Mesothelial cell of epicardium (in vitro differentiated cells): Measurements from ENCODE around the gene ARL3. TPM values are rescaled to one million over a fixed set of nuclear protein-coding genes. Genes with fewer than 3 reads are reported as not detected.

ENCODE experiments used
- DNase-seq, 2 experiments: peaks; one replicate each; pipeline ENCODE4 v3.0.0; 2021; ENCODE audit warnings: low spot score in 2 of 2; ENCODE audit not compliant: unreplicated experiment in 2 of 2
- H3K27ac Mint-ChIP-seq: 2 replicates; pipeline ENCODE4 v1.8.0; 2021; ENCODE audit warnings: mixed read lengths
- H3K27me3 Mint-ChIP-seq: 2 replicates; pipeline ENCODE4 v1.8.0; 2021; ENCODE audit warnings: low read depth, mixed read lengths
- H3K36me3 Mint-ChIP-seq: 2 replicates; pipeline ENCODE4 v1.8.0; 2021; ENCODE audit warnings: mixed read lengths
- H3K4me1 Mint-ChIP-seq: 2 replicates; pipeline ENCODE4 v1.8.0; 2021; ENCODE audit warnings: mixed read lengths
- H3K4me3 Mint-ChIP-seq: 2 replicates; pipeline ENCODE4 v1.8.0; 2021; ENCODE audit warnings: mild to moderate bottlenecking, moderate library complexity, mixed read lengths
- H3K9me3 Mint-ChIP-seq: 2 replicates; pipeline ENCODE4 v1.8.0; 2021; ENCODE audit warnings: mixed read lengths
- total RNA-seq: library from RNA; stranded (reverse); gene quantifications from 3 replicates; pipeline ENCODE4 v1.2.1, GENCODE V29; 2021
- TF ChIP-seq, protein P1 (sequence below): fragments of 200-600 bp; sonication (generic); IDR thresholded peaks from one replicate; pipeline ENCODE4 v1.5.0; 2021; ENCODE audit warnings: antibody characterized with exemption; ENCODE audit not compliant: unreplicated experiment

ARL3 gene
- total RNA-seq, 1 donor from 2014 or later = 13.9 TPM

DNA sequence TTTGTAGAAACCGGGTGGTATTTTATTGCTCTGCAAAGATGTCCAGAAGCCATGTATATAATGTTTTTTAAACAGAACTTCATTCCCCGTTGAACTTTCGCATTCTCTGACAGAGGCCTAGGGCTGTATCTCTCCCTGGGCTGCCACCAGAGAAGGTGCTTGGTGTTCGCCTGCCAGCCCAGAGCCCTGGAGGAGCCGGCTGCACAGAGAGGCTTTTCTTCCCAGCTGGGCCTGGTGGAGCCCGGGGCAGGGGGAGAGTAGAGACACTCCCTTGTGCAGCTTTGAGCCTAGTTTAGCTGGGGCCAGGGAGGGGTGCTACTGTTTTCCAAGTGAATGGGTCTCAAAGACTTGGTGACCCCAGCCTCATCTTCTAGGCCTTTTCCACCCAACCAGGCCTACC lies 83.5 kb downstream of the ARL3 start:
- H3K4me3 Mint-ChIP-seq = no peak overlapping the region
- peak overlapping the region; percentile 100 for H3K27ac Mint-ChIP-seq
- TF ChIP-seq, protein P1, sequence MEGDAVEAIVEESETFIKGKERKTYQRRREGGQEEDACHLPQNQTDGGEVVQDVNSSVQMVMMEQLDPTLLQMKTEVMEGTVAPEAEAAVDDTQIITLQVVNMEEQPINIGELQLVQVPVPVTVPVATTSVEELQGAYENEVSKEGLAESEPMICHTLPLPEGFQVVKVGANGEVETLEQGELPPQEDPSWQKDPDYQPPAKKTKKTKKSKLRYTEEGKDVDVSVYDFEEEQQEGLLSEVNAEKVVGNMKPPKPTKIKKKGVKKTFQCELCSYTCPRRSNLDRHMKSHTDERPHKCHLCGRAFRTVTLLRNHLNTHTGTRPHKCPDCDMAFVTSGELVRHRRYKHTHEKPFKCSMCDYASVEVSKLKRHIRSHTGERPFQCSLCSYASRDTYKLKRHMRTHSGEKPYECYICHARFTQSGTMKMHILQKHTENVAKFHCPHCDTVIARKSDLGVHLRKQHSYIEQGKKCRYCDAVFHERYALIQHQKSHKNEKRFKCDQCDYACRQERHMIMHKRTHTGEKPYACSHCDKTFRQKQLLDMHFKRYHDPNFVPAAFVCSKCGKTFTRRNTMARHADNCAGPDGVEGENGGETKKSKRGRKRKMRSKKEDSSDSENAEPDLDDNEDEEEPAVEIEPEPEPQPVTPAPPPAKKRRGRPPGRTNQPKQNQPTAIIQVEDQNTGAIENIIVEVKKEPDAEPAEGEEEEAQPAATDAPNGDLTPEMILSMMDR = no peak
- H3K27me3 Mint-ChIP-seq = no peaks in the 10 kb centered on the region
- no peak for DNase-seq
- no peaks in the 10 kb centered on the region for H3K9me3 Mint-ChIP-seq
- peaks cover 81% of the 10 kb centered on the region for H3K4me1 Mint-ChIP-seq
- H3K36me3 Mint-ChIP-seq = peaks cover 5% of the 10 kb centered on the region

DNA sequence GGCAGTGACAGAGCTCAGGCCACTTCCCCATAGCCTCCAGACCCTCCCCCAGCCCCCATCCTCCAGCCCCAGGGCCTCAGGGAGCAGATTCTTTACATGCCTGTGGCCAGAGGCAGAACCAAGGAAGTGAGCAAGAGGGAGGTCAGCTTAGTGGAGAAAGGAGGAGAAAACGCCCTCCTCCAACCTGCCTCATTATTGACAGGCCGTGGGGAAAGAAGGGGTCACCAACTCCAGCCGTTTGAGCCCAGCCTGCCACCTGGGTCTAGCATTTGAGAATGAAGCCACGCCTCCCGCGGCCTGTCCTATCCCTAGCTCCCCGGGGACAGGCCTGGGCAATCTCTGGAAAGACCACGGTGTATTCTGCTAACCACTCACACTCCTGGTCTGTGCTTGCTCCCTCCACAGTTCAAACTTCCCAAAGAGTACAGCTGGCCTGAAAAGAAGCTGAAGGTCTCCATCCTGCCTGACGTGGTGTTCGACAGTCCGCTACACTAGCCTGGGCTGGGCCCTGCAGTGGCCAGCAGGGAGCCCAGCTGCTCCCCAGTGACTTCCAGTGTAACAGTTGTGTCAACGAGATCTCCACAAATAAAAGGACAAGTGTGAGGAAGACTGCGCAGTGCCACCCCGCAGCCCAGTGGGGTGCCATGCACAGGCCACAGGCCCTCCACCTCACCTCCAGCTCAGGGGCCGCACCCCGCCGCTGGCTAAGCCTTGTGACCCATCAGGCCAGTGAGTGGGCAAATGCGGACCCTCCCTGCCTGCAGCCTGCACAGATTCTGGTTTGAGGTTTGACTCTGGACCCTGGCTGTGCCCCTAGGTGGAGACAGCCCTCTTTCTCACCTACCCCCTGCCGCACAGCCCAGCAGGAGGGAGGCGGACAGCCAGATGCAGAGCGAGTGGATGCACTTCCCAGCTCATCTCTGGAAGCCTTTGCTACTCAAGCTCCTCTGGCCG lies 84.3 kb downstream of the ARL3 start:
- Mint-ChIP-seq H3K4me3 (no peak overlapping the region), H3K4me1 (peaks cover 79% of the 10 kb centered on the region), H3K27ac (peak overlapping the region; percentile 100), H3K27me3 (no peaks in the 10 kb centered on the region), H3K36me3 (peaks cover 5% of the 10 kb centered on the region), H3K9me3 (no peaks in the 10 kb centered on the region)
- no peak for DNase-seq
- TF ChIP-seq, protein P1 = no peak

DNA sequence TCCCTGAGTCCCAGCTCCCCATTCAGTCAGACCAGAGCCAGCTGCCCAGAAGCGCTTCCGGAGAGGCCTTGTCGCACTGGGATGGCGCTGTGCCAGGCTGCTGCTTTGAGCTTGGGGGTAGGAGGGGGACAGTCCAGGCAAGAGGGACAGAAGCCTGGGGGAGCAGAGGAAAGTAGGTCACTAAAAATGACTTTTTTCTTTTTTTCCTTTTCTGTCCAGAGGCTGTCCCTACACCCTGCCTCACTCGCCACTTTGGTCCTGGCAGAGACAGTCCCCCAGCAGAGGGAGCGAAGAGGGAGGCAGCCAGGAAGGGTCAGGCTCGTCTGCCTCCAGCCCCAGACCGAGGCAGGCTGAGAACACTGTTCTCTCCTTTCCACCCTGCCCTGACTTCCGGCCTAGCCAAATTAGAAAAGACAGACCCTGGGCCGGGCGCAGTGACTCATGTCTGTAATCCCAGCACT lies 85.7 kb downstream of the ARL3 start:
- Mint-ChIP-seq H3K4me3 (no peak overlapping the region), H3K27ac (peak overlapping the region; percentile 100)
- no peak for DNase-seq

DNA sequence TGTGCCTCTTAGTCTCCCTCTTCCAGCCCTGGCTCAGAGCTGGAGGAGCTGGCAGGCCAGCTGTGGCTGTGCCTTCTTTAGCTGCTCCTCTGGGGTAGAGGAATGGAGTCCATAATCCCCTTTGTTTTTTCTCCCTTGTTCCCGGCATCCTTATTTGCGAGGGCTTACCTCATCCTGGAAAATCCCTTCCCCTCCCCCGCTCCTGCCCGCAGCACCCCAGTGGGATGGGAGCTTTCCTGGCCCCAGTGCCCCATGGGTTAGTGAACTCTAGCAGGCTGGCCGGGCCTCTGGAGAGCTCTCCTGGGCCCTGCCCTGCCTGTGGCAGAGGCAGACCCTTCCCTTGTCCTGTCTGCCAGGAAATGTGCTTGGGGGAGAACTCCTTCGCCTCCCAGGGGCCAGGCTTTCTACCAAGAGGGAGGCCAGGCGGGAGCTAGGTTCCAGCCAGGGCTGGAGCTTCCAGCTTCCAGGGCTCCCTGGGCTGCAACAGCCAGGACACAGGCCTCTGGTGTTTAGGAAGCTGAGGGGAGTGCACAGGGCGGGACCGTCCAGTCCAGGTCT lies 86.4 kb downstream of the ARL3 start:
- Mint-ChIP-seq H3K36me3 (peaks cover 18% of the 10 kb centered on the region), H3K4me3 (peak overlapping the region; percentile 46), H3K4me1 (peaks cover 62% of the 10 kb centered on the region), H3K27me3 (no peaks in the 10 kb centered on the region), H3K9me3 (no peaks in the 10 kb centered on the region), H3K27ac (peak overlapping the region; percentile 100)
- TF ChIP-seq, protein P1 = no peak
- no peak for DNase-seq

More for the DNA sequence above, 85.7 kb downstream of the ARL3 start:
- peaks cover 69% of the 10 kb centered on the region for H3K4me1 Mint-ChIP-seq
- H3K27me3 Mint-ChIP-seq = no peaks in the 10 kb centered on the region
- H3K9me3 Mint-ChIP-seq = no peaks in the 10 kb centered on the region
- peaks cover 14% of the 10 kb centered on the region for H3K36me3 Mint-ChIP-seq
- TF ChIP-seq, protein P1 = no peak

DNA sequence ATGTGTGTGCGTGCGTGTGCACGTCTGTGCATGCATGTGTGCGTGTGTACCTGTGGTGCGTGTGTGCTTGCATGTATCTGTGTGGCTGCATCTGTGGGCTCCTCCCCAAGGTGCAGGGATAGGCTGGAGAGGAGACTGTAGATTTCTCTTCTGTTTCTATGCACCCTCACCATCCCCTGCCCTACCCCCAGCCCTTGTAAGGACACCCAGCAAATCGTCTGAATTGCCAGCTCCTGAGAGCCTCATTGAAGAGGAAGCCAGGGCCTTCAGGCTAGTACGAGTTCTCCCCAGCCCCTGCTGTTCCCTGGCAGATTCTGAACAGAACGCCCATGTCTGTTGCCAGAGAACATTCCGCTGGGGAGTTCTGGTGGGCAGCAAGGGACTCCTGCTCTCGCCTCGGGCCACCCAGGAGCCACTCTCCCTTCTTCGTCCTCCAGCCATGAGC lies 86.9 kb downstream of the ARL3 start:
- no peak for DNase-seq
- Mint-ChIP-seq H3K4me1 (peaks cover 57% of the 10 kb centered on the region), H3K27ac (peak overlapping the region; percentile 100), H3K36me3 (peaks cover 18% of the 10 kb centered on the region), H3K9me3 (no peaks in the 10 kb centered on the region), H3K27me3 (no peaks in the 10 kb centered on the region), H3K4me3 (peak overlapping the region; percentile 46)
- TF ChIP-seq, protein P1 = no peak
